Karpas-422 (cell line): ENCODE results near the gene UBE2J1. TPM values are rescaled to one million over a fixed set of nuclear protein-coding genes. Genes with fewer than 3 reads are reported as not detected.

ENCODE experiments used
- DNase-seq: peaks from one replicate; pipeline ENCODE4 v3.0.0-alpha.2; 2015
- H2AFZ ChIP-seq: fragments of 200-600 bp; sonication (generic); 2 replicates; pipeline ENCODE4 v1.6.1; 2014; ENCODE audit warnings: antibody characterized with exemption, low read length, mixed read lengths
- H3K27ac ChIP-seq: fragments of 200-600 bp; sonication (generic); 2 replicates; pipeline ENCODE4 v1.5.1; 2014; ENCODE audit warnings: mild to moderate bottlenecking, low read length, moderate library complexity
- H3K27me3 ChIP-seq: fragments of 200-600 bp; sonication (generic); 2 replicates; pipeline ENCODE4 v1.6.1; 2014; ENCODE audit warnings: low read length, mixed read lengths
- H3K36me3 ChIP-seq: fragments of 200-600 bp; sonication (generic); 2 replicates; pipeline ENCODE4 v1.6.1; 2014; ENCODE audit warnings: low read length, mixed read lengths; ENCODE audit not compliant: insufficient read depth
- H3K4me1 ChIP-seq: fragments of 200-600 bp; sonication (generic); 2 replicates; pipeline ENCODE4 v1.6.1; 2014; ENCODE audit warnings: mild to moderate bottlenecking, low read length, mixed read lengths
- H3K4me2 ChIP-seq: fragments of 200-600 bp; sonication (generic); 2 replicates; pipeline ENCODE4 v1.6.1; 2014; ENCODE audit warnings: low read length, low read depth, mild to moderate bottlenecking; ENCODE audit not compliant: poor library complexity, severe bottlenecking
- H3K4me3 ChIP-seq: fragments of 200-600 bp; sonication (generic); 2 replicates; pipeline ENCODE4 v1.5.1; 2014; ENCODE audit warnings: mild to moderate bottlenecking, antibody characterized with exemption, low read length, mixed read lengths
- H3K79me2 ChIP-seq: fragments of 200-600 bp; sonication (generic); 2 replicates; pipeline ENCODE4 v1.6.1; 2014; ENCODE audit warnings: mild to moderate bottlenecking, low read length, mixed read lengths
- H3K9ac ChIP-seq: fragments of 200-600 bp; sonication (generic); 2 replicates; pipeline ENCODE4 v1.6.0; 2014; ENCODE audit warnings: low read length
- H3K9me2 ChIP-seq: fragments of 200-600 bp; sonication (generic), shearing (Covaris generic); replicated peaks from 2 replicates; pipeline ENCODE4 v1.6.0; 2014; ENCODE audit warnings: mild to moderate bottlenecking, low read length, moderate library complexity; ENCODE audit not compliant: insufficient read depth
- H3K9me3 ChIP-seq: fragments of 300-700, 200-600 bp; sonication (generic); 2 replicates; pipeline ENCODE4 v1.6.1; 2014; ENCODE audit warnings: low read length, mixed read lengths
- H4K20me1 ChIP-seq: fragments of 200-600 bp; sonication (generic); 2 replicates; pipeline ENCODE4 v1.6.1; 2014; ENCODE audit warnings: mild to moderate bottlenecking, antibody characterized with exemption, low read length, low read depth; ENCODE audit not compliant: insufficient read depth
- total RNA-seq: library from RNA; depleted of rRNA; stranded (reverse); fragments of >200 nt; shearing (Covaris generic); gene quantifications from 2 replicates; pipeline ENCODE4 v1.2.3, GENCODE V29; 2014; ENCODE audit warnings: low replicate concordance

The UBE2J1 gene
- total RNA-seq, 1 experiment from 2014 or later = 48.0 TPM

DNA sequence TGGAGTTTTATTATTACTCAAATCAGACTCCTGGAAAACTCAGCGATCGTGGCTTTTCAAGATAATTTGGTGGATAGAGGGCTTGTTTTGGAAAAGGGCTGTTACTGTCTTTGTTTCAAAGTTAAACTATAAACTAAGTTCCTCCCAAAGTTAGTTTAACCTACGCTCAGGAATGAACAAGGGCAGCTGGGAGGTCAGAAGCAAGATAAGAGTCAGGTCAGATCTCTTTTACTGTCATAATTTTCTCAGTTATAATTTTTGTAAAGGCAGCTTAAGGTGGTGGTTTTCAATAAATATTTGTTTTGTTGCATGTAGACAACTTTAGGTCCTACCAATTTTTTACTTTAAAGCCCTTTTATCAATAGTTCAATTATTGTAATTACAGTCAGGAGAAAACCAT lies 28.2 kb downstream of the UBE2J1 start:
- no peak overlapping the region for H3K9ac ChIP-seq
- H3K79me2 ChIP-seq = no peaks in the 10 kb centered on the region
- H3K4me1 ChIP-seq = no peaks in the 10 kb centered on the region
- H3K36me3 ChIP-seq = peaks cover 8% of the 10 kb centered on the region; the same call in 1 of the 2 replicates
- no peaks in the 10 kb centered on the region for H3K9me3 ChIP-seq
- no peak overlapping the region for H3K27ac ChIP-seq
- H2AFZ ChIP-seq = no peak overlapping the region
- no peak for DNase-seq
- no peak overlapping the region for H3K4me3 ChIP-seq
- H3K4me2 ChIP-seq = no peak overlapping the region
- H3K27me3 ChIP-seq = no peaks in the 10 kb centered on the region
- no peaks in the 10 kb centered on the region for H4K20me1 ChIP-seq
- no peaks in the 10 kb centered on the region for H3K9me2 ChIP-seq

DNA sequence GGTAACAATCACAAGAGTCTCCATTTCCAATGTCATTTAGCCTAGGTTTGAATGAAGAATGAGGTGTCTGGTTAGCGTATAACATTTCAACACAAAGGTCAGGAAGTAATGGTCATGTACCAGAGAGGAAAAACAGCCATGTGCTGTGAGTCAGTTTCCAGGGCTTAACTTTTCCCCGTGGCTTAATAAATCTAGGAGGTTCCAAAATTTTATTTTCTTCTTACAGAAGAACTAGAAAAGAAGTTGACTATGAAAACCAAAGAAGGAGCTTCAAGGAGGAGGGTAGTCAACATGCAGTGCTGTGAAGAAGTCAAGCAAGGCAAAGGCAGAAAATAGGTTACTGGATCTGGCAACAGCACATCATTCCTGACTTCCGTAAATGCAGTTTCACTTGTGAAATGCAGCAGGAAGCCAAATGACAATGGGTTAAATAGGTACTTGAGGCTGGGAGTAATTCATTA lies 29.0 kb downstream of the UBE2J1 start:
- Histone ChIP-seq H2AFZ (no peak overlapping the region), H3K4me2 (no peak overlapping the region), H3K79me2 (no peaks in the 10 kb centered on the region), H3K36me3 (peaks cover 3% of the 10 kb centered on the region; the same call in 1 of the 2 replicates), H3K4me1 (no peaks in the 10 kb centered on the region), H4K20me1 (no peaks in the 10 kb centered on the region), H3K9me3 (no peaks in the 10 kb centered on the region), H3K27me3 (no peaks in the 10 kb centered on the region), H3K27ac (no peak overlapping the region), H3K9me2 (no peaks in the 10 kb centered on the region), H3K4me3 (no peak overlapping the region), H3K9ac (no peak overlapping the region)
- no peak for DNase-seq

DNA sequence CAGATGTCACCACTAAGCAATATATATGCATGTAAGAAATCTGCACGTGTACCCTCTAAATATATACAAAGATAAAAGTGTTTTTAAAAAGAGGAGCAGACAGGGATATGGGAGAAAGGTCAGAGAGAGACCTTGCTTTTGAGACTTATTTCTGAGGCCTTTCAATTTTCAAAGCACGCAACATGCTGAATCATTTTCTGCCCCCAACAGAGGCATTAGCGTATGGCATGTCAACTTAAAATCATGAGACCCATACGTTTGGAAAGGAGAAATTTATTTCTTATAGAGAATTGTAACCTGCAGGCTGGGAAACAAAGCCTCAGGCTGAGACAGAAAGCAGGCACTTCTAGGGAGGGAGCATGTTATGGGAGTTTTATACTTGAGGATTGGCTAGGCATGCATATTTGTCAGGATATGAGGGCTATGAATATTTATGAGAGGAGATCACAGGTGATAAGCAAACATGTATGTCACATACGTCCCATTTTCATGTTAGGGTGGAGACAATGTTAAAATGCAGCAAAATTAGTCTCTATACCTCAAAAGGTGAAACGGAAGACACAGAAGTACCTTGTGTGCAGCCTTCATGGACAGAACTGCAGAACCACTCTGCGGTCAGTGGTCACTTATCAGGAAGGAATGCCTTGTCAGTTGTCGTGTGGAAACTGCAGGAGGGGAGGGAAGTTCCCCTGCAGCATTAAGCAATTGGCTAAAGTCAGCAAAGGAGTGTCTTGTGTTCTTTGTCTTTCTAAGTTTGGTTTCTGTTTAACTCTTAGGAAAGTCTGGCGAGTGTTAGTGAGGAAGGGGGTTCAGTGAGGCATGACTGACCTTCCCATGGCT lies 31.2 kb downstream of the UBE2J1 start:
- DNase-seq = no peak
- no peak overlapping the region for H3K4me2 ChIP-seq
- no peak overlapping the region for H3K4me3 ChIP-seq
- no peaks in the 10 kb centered on the region; the same call in 1 of the 2 replicates for H3K36me3 ChIP-seq
- no peak overlapping the region for H3K9ac ChIP-seq
- no peaks in the 10 kb centered on the region for H3K9me3 ChIP-seq
- H4K20me1 ChIP-seq = 0 out of 2 replicates have a peak, but pooled peaks cover 6% of the 10 kb centered on the region
- H3K27me3 ChIP-seq = no peaks in the 10 kb centered on the region
- no peak overlapping the region for H2AFZ ChIP-seq
- no peaks in the 10 kb centered on the region for H3K4me1 ChIP-seq
- no peaks in the 10 kb centered on the region for H3K9me2 ChIP-seq
- no peak overlapping the region for H3K27ac ChIP-seq
- H3K79me2 ChIP-seq = no peaks in the 10 kb centered on the region

DNA sequence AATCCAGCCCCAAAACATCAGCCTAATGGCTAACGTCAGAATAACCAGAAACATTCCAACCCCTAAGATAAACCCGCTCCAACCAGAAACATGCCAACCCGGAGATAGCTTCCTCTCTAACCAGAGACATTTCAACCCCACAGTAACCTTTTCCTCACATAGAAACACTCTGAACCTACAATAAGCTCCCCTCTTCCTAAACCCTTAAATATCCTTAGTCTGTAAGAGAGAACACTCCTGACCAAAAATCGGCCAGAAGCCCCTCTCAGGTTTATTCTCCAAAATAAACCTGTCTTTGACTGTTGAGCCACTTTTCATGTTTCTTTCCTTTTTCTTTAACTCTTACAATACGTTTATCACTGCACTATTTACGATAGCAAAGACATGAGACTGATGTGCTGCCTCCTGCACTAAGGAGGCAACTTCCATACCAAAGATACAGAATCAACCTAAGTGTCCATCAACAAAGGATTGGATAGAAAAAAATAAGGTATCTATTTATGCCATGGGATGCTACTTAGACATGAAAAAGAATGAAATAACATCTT lies 32.4 kb downstream of the UBE2J1 start:
- Histone ChIP-seq H2AFZ (no peak overlapping the region), H3K27ac (no peak overlapping the region), H3K27me3 (no peaks in the 10 kb centered on the region), H3K4me2 (no peak overlapping the region), H3K9ac (no peak overlapping the region), H3K79me2 (no peaks in the 10 kb centered on the region), H3K4me3 (no peak overlapping the region), H4K20me1 (0 out of 2 replicates have a peak, but pooled peaks cover 6% of the 10 kb centered on the region), H3K9me2 (no peaks in the 10 kb centered on the region), H3K4me1 (no peaks in the 10 kb centered on the region), H3K9me3 (no peaks in the 10 kb centered on the region), H3K36me3 (no peaks in the 10 kb centered on the region)
- DNase-seq = no peak

DNA sequence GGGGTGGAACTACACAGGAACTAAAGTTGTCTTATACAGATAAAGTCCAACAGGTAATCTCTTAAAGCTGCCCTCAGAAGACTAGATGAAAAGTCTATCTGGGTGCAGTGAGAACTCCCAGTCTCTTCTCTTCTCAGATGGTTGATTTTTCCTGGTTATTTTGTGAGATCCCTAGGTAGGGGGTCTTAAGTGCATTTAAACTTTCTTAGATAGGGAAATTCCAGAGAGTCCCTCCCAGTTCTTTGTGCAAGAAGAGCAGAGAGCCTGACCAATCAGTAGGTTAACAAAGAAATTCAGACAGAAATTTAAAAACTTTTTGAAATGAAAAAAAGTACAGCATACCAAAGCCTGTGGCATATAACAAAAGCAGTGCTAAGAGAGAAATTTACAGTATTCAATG lies 35.5 kb downstream of the UBE2J1 start:
- 0 out of 2 replicates have a peak, but pooled peaks cover 6% of the 10 kb centered on the region for H4K20me1 ChIP-seq
- no peaks in the 10 kb centered on the region for H3K4me1 ChIP-seq
- no peak for DNase-seq
- H3K9me2 ChIP-seq = no peaks in the 10 kb centered on the region
- no peak overlapping the region for H3K9ac ChIP-seq
- H3K4me2 ChIP-seq = no peak overlapping the region
- H3K27ac ChIP-seq = no peak overlapping the region
- no peak overlapping the region for H3K4me3 ChIP-seq
- H2AFZ ChIP-seq = no peak overlapping the region
- no peaks in the 10 kb centered on the region for H3K27me3 ChIP-seq
- no peaks in the 10 kb centered on the region for H3K9me3 ChIP-seq
- H3K36me3 ChIP-seq = no peaks in the 10 kb centered on the region
- no peaks in the 10 kb centered on the region for H3K79me2 ChIP-seq

DNA sequence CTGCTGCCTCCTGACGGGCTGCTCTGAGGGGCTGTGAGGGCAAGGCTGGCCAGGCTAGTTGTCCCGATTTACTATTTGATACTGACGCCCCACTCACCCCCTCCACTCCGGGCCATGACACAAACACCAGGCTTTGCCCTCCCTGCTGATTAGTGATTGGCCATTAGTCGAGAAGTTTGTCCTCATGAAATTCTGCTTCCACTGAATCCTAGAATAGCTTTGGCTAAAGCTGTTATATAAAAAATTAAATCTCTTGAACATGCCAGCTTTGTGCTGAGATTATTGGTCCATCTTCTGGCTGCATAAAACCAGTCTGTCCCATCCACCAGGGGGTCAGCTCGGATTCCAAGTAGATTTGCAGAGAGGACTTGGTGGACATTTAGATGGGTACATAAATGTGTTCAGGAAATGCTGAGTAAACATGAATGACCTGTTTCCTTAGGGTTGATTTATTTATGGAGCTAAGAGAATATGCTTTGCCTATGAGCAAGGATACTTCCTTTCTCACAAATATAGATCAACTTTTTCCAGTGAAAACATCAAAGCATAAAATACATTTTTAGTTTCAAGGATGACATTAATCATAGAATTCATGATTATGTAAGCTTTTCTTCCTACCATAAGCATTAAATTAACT lies 37.2 kb downstream of the UBE2J1 start, which contains the start of gene GABRR2:
GABRR2 (minus strand) TSS at position 51 of the 637 bp plus-strand sequence. CDS start 134 bp downstream, outside the sequence.
- no peak within 1 kb of the TSS for H3K4me2 ChIP-seq
- H2AFZ ChIP-seq = no peak within 1 kb of the TSS
- H3K4me1 ChIP-seq = no peaks in the 10 kb centered on the region
- no peaks in the 10 kb centered on the region for H3K36me3 ChIP-seq
- H3K4me3 ChIP-seq = no peak within 1 kb of the TSS
- H3K9ac ChIP-seq = no peak within 1 kb of the TSS
- H3K27ac ChIP-seq = no peak within 1 kb of the TSS
- H4K20me1 ChIP-seq = 0 out of 2 replicates have a peak, but pooled peaks cover 6% of the 10 kb centered on the region
- no peaks in the 10 kb centered on the region for H3K79me2 ChIP-seq
- no peak for DNase-seq
- H3K27me3 ChIP-seq = no peaks in the 10 kb centered on the region
- H3K9me2 ChIP-seq = no peaks in the 10 kb centered on the region
- H3K9me3 ChIP-seq = no peaks in the 10 kb centered on the region

DNA sequence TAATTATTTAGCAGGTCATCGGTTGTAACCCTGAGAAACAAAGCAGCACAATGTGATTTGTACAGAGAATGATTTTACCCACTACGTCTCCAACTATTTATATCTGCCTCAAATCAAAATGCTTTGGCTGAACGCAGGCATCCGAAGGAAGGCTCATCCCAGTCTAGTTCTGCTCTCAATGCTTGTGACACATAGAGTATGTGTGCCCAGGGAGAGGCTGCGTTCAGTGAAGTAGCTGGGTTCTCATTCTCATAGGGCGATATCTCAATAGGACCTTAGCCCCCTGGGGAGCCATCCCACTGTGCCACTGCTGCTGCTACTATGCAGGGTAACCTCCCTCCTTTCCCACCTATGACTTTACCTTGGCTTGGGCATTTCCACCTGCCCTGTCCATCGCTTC lies 37.8 kb downstream of the UBE2J1 start:
- Histone ChIP-seq H3K4me1 (no peaks in the 10 kb centered on the region), H2AFZ (no peak overlapping the region), H3K9ac (no peak overlapping the region), H4K20me1 (0 out of 2 replicates have a peak, but pooled peaks cover 6% of the 10 kb centered on the region), H3K4me3 (no peak overlapping the region), H3K27ac (no peak overlapping the region), H3K27me3 (no peaks in the 10 kb centered on the region), H3K79me2 (no peaks in the 10 kb centered on the region), H3K9me3 (no peaks in the 10 kb centered on the region), H3K9me2 (no peaks in the 10 kb centered on the region), H3K4me2 (no peak overlapping the region), H3K36me3 (no peaks in the 10 kb centered on the region)
- no peak for DNase-seq

DNA sequence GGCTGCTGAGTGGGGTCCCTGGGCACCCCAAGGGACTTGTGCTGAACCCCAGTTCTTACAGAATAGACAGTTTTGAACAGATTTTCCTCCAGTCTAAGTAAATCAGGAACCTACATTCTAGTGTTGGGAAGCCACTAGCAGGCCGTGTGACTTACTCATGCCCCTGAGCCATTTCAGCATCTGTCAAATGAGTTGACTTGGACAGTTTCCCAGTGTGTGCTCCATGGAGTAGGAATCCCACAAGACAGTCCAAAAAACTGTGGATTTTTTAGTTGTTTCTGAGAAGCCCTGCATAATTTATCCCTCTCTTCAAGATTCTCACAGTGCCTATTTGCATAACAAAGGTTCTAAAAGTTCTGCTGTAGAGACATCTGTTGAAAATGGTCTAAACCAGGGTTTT lies 39.5 kb downstream of the UBE2J1 start:
- Histone ChIP-seq H4K20me1 (0 out of 2 replicates have a peak, but pooled peaks cover 6% of the 10 kb centered on the region), H3K27ac (no peak overlapping the region), H3K79me2 (no peaks in the 10 kb centered on the region), H3K27me3 (no peaks in the 10 kb centered on the region), H3K9me2 (no peaks in the 10 kb centered on the region), H3K4me1 (no peaks in the 10 kb centered on the region), H3K4me2 (no peak overlapping the region), H2AFZ (no peak overlapping the region), H3K36me3 (no peaks in the 10 kb centered on the region), H3K9me3 (no peaks in the 10 kb centered on the region), H3K4me3 (no peak overlapping the region), H3K9ac (no peak overlapping the region)
- DNase-seq = no peak
